A549 (cell line): ENCODE measurements around the gene RBM25. TPM values are rescaled to one million over a fixed set of nuclear protein-coding genes. Genes with fewer than 3 reads are reported as not detected.
A peak's percentile ranks its signal among the peaks of the same experiment; 100 is the strongest.

Source experiments
- ATAC-seq, 2 experiments: fragments of 200-7000 bp in 1 of 2; fragments of >200 bp in 1 of 2; cut with Nextera tagmentation in 1 of 2; cut with Tn5 transposase in 1 of 2; 3 replicates each; pipeline versions ENCODE4 v1.8.0 to v1.9.1; 2018 to 2020; ENCODE audit warnings: mild to moderate bottlenecking in 1 of 2, moderate library complexity in 1 of 2
- CTCF ChIA-PET: fragments of 300-600 bp; sonication (Branson Sonifier 250); formaldehyde crosslinking; extraction: SDS; loops from one replicate; lab custom pipeline; 2021; ENCODE audit warnings: antibody characterized with exemption, inconsistent platforms; lab: Yijun Ruan, JAX
- POLR2A ChIA-PET: fragments of 350-600 bp; formaldehyde crosslinking; extraction: SDS; loops from one replicate; lab custom pipeline; 2021; ENCODE audit warnings: antibody characterized with exemption, inconsistent platforms; lab: Yijun Ruan, JAX
- DNase-seq, 2 experiments: peaks; one replicate each; pipeline versions ENCODE4 v3.0.0 to v3.0.0-alpha.2; 2011 to 2016; ENCODE audit warnings: low read depth in 1 of 2, low spot score in 1 of 2
- FAIRE-seq: peaks from 2 replicates; lab custom pipeline; 2011; peaks lifted over from hg19 to GRCh38; lab: Jason Lieb, UNC
- H3K27ac ChIP-seq, 2 experiments: fragments of >200 bp; sonication (Bioruptor Twin); formaldehyde crosslinking; 3 replicates each; pipeline ENCODE4 v1.5.1; 2016 to 2017
- H3K4me1 ChIP-seq: fragments of >200 bp; sonication (Bioruptor Twin); formaldehyde crosslinking; 3 replicates; pipeline ENCODE4 v1.6.1; 2016
- H3K4me2 ChIP-seq: fragments of >200 bp; sonication (Bioruptor Twin); formaldehyde crosslinking; 3 replicates; pipeline ENCODE4 v1.6.1; 2016
- H3K4me3 ChIP-seq: fragments of >200 bp; sonication (Bioruptor Twin); formaldehyde crosslinking; 3 replicates; pipeline ENCODE4 v1.5.1; 2016
- H3K9me3 ChIP-seq: fragments of >200 bp; sonication (Bioruptor Twin); formaldehyde crosslinking; 3 replicates; pipeline ENCODE4 v1.6.1; 2016
- CHD4 ChIP-seq: fragments of 200-600 bp; sonication (generic); IDR thresholded peaks from 2 replicates; pipeline ENCODE4 v1.6.1; 2016; ENCODE audit warnings: antibody characterized with exemption, mild to moderate bottlenecking, borderline replicate concordance
- EHF ChIP-seq: fragments of 250-450 bp; sonication (Bioruptor Pico); IDR thresholded peaks from 2 replicates; pipeline ENCODE4 v1.5.0; 2020; ENCODE audit warnings: mild to moderate bottlenecking
- EHMT2 ChIP-seq: fragments of 200-600 bp; sonication (generic); IDR thresholded peaks from 2 replicates; pipeline ENCODE4 v1.6.1; 2016; ENCODE audit warnings: antibody characterized with exemption, low read depth, mild to moderate bottlenecking, moderate library complexity
- GATA3 ChIP-seq: IDR thresholded peaks from 2 replicates; pipeline ENCODE4 v1.6.1; 2012; ENCODE audit warnings: borderline replicate concordance
- HOXA7 ChIP-seq: fragments of 250-450 bp; sonication (Bioruptor Pico); IDR thresholded peaks from 2 replicates; pipeline ENCODE4 v1.5.0; 2020; ENCODE audit warnings: mild to moderate bottlenecking, moderate library complexity
- MYC ChIP-seq: IDR thresholded peaks from 2 replicates; pipeline ENCODE4 v1.6.1; 2012; ENCODE audit warnings: mild to moderate bottlenecking, inconsistent platforms, low read length, improper control_type of control experiment, borderline replicate concordance
- PHF8 ChIP-seq: fragments of 200-600 bp; sonication (generic); IDR thresholded peaks from 2 replicates; pipeline ENCODE4 v1.6.1; 2016; ENCODE audit warnings: low read depth, mild to moderate bottlenecking, antibody characterized with exemption, moderate library complexity, borderline replicate concordance
- POLR2A ChIP-seq: IDR thresholded peaks from 2 replicates; pipeline ENCODE4 v1.6.1; 2012; ENCODE audit warnings: mild to moderate bottlenecking, low read length
- RAD21 ChIP-seq, 2 experiments: fragments of >200 bp in 1 of 2; sonication (Bioruptor Twin) in 1 of 2; formaldehyde crosslinking in 1 of 2; IDR thresholded peaks in 1 of 2; conservative IDR thresholded peaks in 1 of 2; 2 replicates in 1 of 2; 3 replicates in 1 of 2; pipeline ENCODE4 v1.6.1; 2012 to 2018; ENCODE audit warnings: inconsistent platforms in 1 of 2
- RARB ChIP-seq: fragments of 250-450 bp; sonication (Bioruptor Pico); IDR thresholded peaks from 2 replicates; pipeline ENCODE4 v1.8.0; 2021; ENCODE audit warnings: mild to moderate bottlenecking, moderate library complexity
- REST ChIP-seq: fragments of 200-600 bp; sonication (generic); IDR thresholded peaks from 2 replicates; pipeline ENCODE4 v1.6.1; 2016; ENCODE audit warnings: antibody characterized with exemption, mild to moderate bottlenecking, moderate library complexity
- RFX5 ChIP-seq: fragments of 450-650 bp; IDR thresholded peaks from 2 replicates; pipeline ENCODE4 v1.7.1; 2014; ENCODE audit warnings: antibody characterized with exemption, mild to moderate bottlenecking, moderate library complexity
- TFCP2L1 ChIP-seq: fragments of 250-450 bp; sonication (Bioruptor Pico); IDR thresholded peaks from 2 replicates; pipeline ENCODE4 v1.5.0; 2021; ENCODE audit warnings: mild to moderate bottlenecking
- WGBS: methylation state at CpG from one replicate; pipeline ENCODE4 v1.1.6; 2017; ENCODE audit errors: missing lambda C conversion rate; 5-methylcytosine and 5-hydroxymethylcytosine counted together
- polyA plus RNA-seq, 4 experiments: library from polyadenylated mRNA; depleted of rRNA in 3 of 4; stranded (reverse); fragments of >200 nt; fragmentation: RNase III in 1 of 4; extraction: RNeasy Plus Mini Kit Qiagen cat#74134 plus additional on column Dnase treatment in 1 of 4; gene quantifications; 2 replicates in 3 of 4; 3 replicates in 1 of 4; pipeline ENCODE4 v1.2.3, GENCODE V29; 2011 to 2017
- TF ChIP-seq, protein P1 (sequence below): fragments of 450-650 bp; IDR thresholded peaks from 2 replicates; pipeline ENCODE4 v1.6.1; 2014; ENCODE audit warnings: antibody characterized with exemption
- TF ChIP-seq, protein P2 (sequence below): fragments of 150-350 bp; IDR thresholded peaks from 2 replicates; pipeline ENCODE4 v1.6.1; 2014; ENCODE audit warnings: low read depth, mild to moderate bottlenecking, low read length

Gene RBM25
- polyA plus RNA-seq, 2 of the 4 experiments (the other 2 are of a cell fraction): 65.1 to 87.0 TPM

DNA sequence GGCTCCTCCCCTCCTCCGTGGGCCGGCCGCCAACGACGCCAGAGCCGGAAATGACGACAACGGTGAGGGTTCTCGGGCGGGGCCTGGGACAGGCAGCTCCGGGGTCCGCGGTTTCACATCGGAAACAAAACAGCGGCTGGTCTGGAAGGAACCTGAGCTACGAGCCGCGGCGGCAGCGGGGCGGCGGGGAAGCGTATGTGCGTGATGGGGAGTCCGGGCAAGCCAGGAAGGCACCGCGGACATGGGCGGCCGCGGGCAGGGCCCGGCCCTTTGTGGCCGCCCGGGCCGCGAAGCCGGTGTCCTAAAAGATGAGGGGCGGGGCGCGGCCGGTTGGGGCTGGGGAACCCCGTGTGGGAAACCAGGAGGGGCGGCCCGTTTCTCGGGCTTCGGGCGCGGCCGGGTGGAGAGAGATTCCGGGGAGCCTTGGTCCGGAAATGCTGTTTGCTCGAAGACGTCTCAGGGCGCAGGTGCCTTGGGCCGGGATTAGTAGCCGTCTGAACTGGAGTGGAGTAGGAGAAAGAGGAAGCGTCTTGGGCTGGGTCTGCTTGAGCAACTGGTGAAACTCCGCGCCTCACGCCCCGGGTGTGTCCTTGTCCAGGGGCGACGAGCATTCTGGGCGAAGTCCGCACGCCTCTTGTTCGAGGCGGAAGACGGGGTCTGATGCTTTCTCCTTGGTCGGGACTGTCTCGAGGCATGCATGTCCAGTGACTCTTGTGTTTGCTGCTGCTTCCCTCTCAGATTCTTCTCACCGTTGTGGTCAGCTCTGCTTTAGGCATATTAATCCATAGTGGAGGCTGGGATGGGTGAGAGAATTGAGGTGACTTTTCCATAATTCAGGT, 78.3 kb downstream of the RBM25 start, which contains the start of gene PSEN1 (continued):
- no peak for TF ChIP-seq MYC
- peak; percentile 65 for TF ChIP-seq POLR2A

DNA sequence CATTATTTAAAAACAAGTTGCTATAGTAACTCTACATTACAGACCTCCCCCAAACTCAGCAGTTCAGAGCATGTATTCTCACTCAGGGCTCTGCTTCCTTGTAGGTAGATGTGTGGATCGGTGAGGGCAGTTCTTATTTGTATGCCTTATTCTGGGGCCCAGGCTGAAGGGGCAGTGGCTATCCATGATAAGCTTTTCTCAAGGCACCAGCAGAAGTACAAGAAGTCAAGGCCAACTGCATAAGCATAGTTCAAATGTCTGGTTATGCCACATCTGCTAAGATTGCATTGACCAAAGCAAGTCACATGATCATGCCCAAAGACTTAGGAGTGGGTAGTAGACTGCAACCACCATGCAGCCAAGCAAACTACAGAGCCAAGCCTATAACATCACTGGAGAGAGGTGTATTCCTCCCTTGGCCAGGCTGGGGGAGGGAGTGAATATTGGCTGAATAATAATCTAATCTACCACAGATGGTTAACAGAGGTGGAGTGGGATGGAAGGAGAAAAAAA, 82.5 kb downstream of the RBM25 start:
- ATAC-seq: no peak
- 96% methylated on average over 1 of the region's 1 CpG for WGBS
- no peak for DNase-seq
- Histone ChIP-seq H3K4me3 (no peak overlapping the region), H3K4me1 (peaks cover 7% of the 10 kb centered on the region; the same call in 2 of the 3 replicates), H3K9me3 (no peaks in the 10 kb centered on the region), H3K27ac (no peak overlapping the region), H3K4me2 (no peak overlapping the region)
- FAIRE-seq: no peak
- TF ChIP-seq POLR2A (no peak), HOXA7 (no peak)
- TF ChIP-seq, protein P1, sequence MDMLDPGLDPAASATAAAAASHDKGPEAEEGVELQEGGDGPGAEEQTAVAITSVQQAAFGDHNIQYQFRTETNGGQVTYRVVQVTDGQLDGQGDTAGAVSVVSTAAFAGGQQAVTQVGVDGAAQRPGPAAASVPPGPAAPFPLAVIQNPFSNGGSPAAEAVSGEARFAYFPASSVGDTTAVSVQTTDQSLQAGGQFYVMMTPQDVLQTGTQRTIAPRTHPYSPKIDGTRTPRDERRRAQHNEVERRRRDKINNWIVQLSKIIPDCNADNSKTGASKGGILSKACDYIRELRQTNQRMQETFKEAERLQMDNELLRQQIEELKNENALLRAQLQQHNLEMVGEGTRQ: 0 out of 2 replicates have a peak, but pooled peaks have one; percentile 6
- CTCF ChIA-PET: no interaction called here
- POLR2A ChIA-PET: no interaction called here

- Histone ChIP-seq H3K9me3 (no peaks in the 10 kb centered on the region), H3K4me1 (peaks cover 16% of the 10 kb centered on the region; the same call in 2 of the 3 replicates), H3K27ac (no peak overlapping the region), H3K4me2 (no peak overlapping the region), H3K4me3 (no peak overlapping the region)
- WGBS: 91% methylated on average over 2 of the region's 2 CpGs
- ATAC-seq (no peak), DNase-seq (no peak), FAIRE-seq (no peak)
- no peak for TF ChIP-seq RFX5
- no peak for TF ChIP-seq REST
- no peak for TF ChIP-seq EHMT2
- TF ChIP-seq TFCP2L1 (CRISPR knock-in tag): no peak
- no peak for TF ChIP-seq PHF8
- TF ChIP-seq CHD4: no peak
- TF ChIP-seq, protein P2, sequence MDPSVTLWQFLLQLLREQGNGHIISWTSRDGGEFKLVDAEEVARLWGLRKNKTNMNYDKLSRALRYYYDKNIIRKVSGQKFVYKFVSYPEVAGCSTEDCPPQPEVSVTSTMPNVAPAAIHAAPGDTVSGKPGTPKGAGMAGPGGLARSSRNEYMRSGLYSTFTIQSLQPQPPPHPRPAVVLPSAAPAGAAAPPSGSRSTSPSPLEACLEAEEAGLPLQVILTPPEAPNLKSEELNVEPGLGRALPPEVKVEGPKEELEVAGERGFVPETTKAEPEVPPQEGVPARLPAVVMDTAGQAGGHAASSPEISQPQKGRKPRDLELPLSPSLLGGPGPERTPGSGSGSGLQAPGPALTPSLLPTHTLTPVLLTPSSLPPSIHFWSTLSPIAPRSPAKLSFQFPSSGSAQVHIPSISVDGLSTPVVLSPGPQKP: no peak
- TF ChIP-seq GATA3: no peak
- TF ChIP-seq EHF (CRISPR knock-in tag): no peak
- TF ChIP-seq RARB (CRISPR knock-in tag): no peak
- no peak for TF ChIP-seq RAD21 (conservative IDR thresholded peaks at IDR 0.05 in 1 of 2, IDR thresholded peaks at IDR 0.05 in 1 of 2)
- POLR2A ChIA-PET: no interaction called here
- CTCF ChIA-PET: interaction anchor here (0.5 kb wide), 1 partner anchor 98 kb away, joined by 3 read pairs; no protein-coding TSS in a partner anchor
Observed at GRCh38 chr14:73142216-73142615, 83.9 kb downstream of the RBM25 start.
